Right lobe of liver (tissue), 6 donors: ENCODE measurements around the gene TBX21. TPM values are rescaled to one million over a fixed set of nuclear protein-coding genes. Genes with fewer than 3 reads are reported as not detected.

Experiments
- ATAC-seq, 4 donors: fragments of 200-7000 bp; cut with Tn5 transposase; one replicate each; pipeline ENCODE4 v1.9.1; 2020; ENCODE audit warnings: mild to moderate bottlenecking in 4 of 4, moderate library complexity in 4 of 4
- DNase-seq, 3 donors: peaks; one replicate each; pipeline ENCODE4 v3.0.0-alpha.2; 2020
- H3K27ac ChIP-seq, 3 donors: fragments of 200-600 bp; one replicate each; pipeline ENCODE4 v1.8.0; 2022
- H3K27me3 ChIP-seq, 2 donors: fragments of 200-600 bp; one replicate each; pipeline ENCODE4 v1.8.0; 2022
- H3K36me3 ChIP-seq, 4 donors: fragments of 200-600 bp; sonication (generic) in 1 of 4; one replicate each; pipeline versions ENCODE4 v1.5.1 to v1.8.0; 2017 to 2022; ENCODE audit warnings: control low read depth in 1 of 4
- H3K4me1 ChIP-seq, 4 donors: fragments of 200-600 bp; sonication (generic) in 1 of 4; one replicate each; pipeline versions ENCODE4 v1.5.1 to v1.8.0; 2017 to 2022; ENCODE audit warnings: control low read depth in 1 of 4
- H3K4me3 ChIP-seq, 3 donors: fragments of 200-600 bp; one replicate each; pipeline ENCODE4 v1.8.0; 2022
- H3K9me3 ChIP-seq, 4 donors: fragments of 200-600 bp; sonication (generic) in 1 of 4; one replicate each; pipeline versions ENCODE4 v1.5.1 to v1.8.0; 2017 to 2022; ENCODE audit warnings: control low read depth in 1 of 4
- POLR2A ChIP-seq: fragments of 450-650 bp; IDR thresholded peaks from one replicate; pipeline ENCODE4 v1.6.1; 2017; ENCODE audit warnings: antibody characterized with exemption, mild to moderate bottlenecking
- WGBS: methylation state at CpG from one replicate; pipeline ENCODE4 v1.1.6; 2018; ENCODE audit warnings: low coverage, low lambda C conversion rate; ENCODE audit not compliant: insufficient coverage; ENCODE audit errors: missing lambda C conversion rate; 5-methylcytosine and 5-hydroxymethylcytosine counted together
- intact Hi-C, 2 donors: fragments of 100-400 bp; cut with DNase I; formaldehyde crosslinking; loops; one replicate each; pipeline versions ENCODE4 v1.11.2 to v1.14.1; 2022
- long read RNA-seq: library from polyadenylated mRNA; unstranded; transcript quantifications from one replicate; pipeline ENCODE4 v2.0.0, GENCODE V29; 2019
- total RNA-seq, 6 experiments: library from RNA; depleted of rRNA in 2 of 6; stranded (reverse); fragments of >200 nt in 2 of 6; fragmentation: NEBNext Ultra II Directional in 3 of 6; extraction: Animal tissue kit (Norgen Biotek cat#: 25700) in 3 of 6; gene quantifications; one replicate each; pipeline versions ENCODE4 v1.1.0 to v1.2.4, GENCODE V29; 2016 to 2023
- TF ChIP-seq, protein P1 (sequence below), 4 donors: fragments of 200-600 bp in 3 of 4; fragments of 450-650 bp in 1 of 4; IDR thresholded peaks; one replicate each; pipeline versions ENCODE4 v1.5.1 to v1.8.0; 2016 to 2022; ENCODE audit warnings: antibody characterized with exemption in 4 of 4, mild to moderate bottlenecking in 2 of 4
- donor health status: DM: no; HTN: yes; CAD: no.
- donor health status: DM: no; HTN: no; CAD: no.
- donor health status: DM: no; HTN: no; CAD: no.
- donor health status: DM: no; HTN: yes; CAD: no.
- donor health status: DM: no; HTN: yes; CAD: no.

TBX21 gene, protein sequence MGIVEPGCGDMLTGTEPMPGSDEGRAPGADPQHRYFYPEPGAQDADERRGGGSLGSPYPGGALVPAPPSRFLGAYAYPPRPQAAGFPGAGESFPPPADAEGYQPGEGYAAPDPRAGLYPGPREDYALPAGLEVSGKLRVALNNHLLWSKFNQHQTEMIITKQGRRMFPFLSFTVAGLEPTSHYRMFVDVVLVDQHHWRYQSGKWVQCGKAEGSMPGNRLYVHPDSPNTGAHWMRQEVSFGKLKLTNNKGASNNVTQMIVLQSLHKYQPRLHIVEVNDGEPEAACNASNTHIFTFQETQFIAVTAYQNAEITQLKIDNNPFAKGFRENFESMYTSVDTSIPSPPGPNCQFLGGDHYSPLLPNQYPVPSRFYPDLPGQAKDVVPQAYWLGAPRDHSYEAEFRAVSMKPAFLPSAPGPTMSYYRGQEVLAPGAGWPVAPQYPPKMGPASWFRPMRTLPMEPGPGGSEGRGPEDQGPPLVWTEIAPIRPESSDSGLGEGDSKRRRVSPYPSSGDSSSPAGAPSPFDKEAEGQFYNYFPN
- under 1 TPM in 5 of 6 experiments, not detected in 1; 0.19 to 0.56 (median 0.24) TPM for total RNA-seq
- long read RNA-seq = 0 reads

DNA sequence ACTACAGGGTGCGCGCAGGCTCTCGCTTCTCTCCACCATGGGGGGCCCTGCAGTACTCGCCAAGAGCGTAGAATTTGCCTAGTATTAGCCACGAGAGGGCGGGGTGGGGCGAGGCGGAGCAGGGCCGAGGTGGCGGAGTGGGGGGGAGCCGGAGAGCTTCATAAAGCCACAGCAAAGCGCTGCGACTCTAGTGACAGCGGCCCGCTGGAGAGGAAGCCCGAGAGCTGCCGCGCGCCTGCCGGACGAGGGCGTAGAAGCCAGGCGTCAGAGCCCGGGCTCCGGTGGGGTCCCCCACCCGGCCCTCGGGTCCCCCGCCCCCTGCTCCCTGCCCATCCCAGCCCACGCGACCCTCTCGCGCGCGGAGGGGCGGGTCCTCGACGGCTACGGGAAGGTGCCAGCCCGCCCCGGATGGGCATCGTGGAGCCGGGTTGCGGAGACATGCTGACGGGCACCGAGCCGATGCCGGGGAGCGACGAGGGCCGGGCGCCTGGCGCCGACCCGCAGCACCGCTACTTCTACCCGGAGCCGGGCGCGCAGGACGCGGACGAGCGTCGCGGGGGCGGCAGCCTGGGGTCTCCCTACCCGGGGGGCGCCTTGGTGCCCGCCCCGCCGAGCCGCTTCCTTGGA lies at the start of gene TBX21:
Gene TBX21 (plus strand): TSS at position 190 of the 627 bp plus-strand sequence. CDS start 219 bp downstream, at position 409.
- DNase-seq (peak in 2 of 3 donors; percentile 66 to 73), ATAC-seq (peak; percentile 76 to 84 (median 80))
- no peaks in the 10 kb centered on the region for H3K9me3 ChIP-seq
- intact Hi-C loops = no loop called here
- H3K27me3 ChIP-seq = peaks cover 0 to 20% of the 10 kb centered on the region in 2 donors
- H3K4me1 ChIP-seq = peaks cover 0 to 8% (median 0%) of the 10 kb centered on the region in 4 donors
- peak within 1 kb of the TSS in 1 of 3 donors; percentile 29 for H3K27ac ChIP-seq
- TF ChIP-seq POLR2A = no peak
- TF ChIP-seq, protein P1, sequence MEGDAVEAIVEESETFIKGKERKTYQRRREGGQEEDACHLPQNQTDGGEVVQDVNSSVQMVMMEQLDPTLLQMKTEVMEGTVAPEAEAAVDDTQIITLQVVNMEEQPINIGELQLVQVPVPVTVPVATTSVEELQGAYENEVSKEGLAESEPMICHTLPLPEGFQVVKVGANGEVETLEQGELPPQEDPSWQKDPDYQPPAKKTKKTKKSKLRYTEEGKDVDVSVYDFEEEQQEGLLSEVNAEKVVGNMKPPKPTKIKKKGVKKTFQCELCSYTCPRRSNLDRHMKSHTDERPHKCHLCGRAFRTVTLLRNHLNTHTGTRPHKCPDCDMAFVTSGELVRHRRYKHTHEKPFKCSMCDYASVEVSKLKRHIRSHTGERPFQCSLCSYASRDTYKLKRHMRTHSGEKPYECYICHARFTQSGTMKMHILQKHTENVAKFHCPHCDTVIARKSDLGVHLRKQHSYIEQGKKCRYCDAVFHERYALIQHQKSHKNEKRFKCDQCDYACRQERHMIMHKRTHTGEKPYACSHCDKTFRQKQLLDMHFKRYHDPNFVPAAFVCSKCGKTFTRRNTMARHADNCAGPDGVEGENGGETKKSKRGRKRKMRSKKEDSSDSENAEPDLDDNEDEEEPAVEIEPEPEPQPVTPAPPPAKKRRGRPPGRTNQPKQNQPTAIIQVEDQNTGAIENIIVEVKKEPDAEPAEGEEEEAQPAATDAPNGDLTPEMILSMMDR (IDR thresholded peaks at IDR 0.05) = peak in 1 of 4 donors; percentile 20
- H3K36me3 ChIP-seq = no peaks in the 10 kb centered on the region
- H3K4me3 ChIP-seq = peak within 1 kb of the TSS; percentile 11 to 32 (median 20)
- 0% methylated on average over 4 of the region's 73 CpGs for WGBS

DNA sequence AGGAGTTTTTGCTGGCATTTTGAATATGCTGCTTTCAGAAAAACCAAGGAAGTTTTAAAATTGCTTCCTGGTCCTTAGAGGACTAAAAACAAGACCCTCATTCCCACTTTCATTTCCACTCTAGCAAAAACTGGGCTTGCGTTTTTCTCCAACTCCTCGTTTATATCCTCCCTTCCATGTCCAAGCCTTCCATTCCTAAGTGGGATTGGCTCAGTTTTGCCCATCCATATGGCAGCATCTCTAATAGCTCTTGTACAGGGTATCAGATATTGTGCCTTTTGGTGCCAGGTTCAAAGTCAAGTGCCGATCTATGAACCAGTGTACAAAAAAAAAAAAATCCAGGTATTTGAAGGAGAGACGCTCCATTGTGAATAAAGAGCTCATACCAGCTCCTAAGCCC lies 49.0 kb upstream of the TBX21 start:
- TF ChIP-seq, protein P1 (IDR thresholded peaks at IDR 0.05) = no peak
- no peak for TF ChIP-seq POLR2A
- ATAC-seq (no peak), DNase-seq (no peak)
- Histone ChIP-seq H3K27me3 (no peaks in the 10 kb centered on the region), H3K36me3 (peaks cover 0 to 50% (median 28%) of the 10 kb centered on the region in 4 donors), H3K4me1 (peaks cover 0 to 11% (median 0%) of the 10 kb centered on the region in 4 donors), H3K4me3 (no peak overlapping the region), H3K27ac (no peak overlapping the region), H3K9me3 (no peaks in the 10 kb centered on the region)
- intact Hi-C loops = no loop called here
- 84% methylated on average over 4 of the region's 4 CpGs for WGBS

DNA sequence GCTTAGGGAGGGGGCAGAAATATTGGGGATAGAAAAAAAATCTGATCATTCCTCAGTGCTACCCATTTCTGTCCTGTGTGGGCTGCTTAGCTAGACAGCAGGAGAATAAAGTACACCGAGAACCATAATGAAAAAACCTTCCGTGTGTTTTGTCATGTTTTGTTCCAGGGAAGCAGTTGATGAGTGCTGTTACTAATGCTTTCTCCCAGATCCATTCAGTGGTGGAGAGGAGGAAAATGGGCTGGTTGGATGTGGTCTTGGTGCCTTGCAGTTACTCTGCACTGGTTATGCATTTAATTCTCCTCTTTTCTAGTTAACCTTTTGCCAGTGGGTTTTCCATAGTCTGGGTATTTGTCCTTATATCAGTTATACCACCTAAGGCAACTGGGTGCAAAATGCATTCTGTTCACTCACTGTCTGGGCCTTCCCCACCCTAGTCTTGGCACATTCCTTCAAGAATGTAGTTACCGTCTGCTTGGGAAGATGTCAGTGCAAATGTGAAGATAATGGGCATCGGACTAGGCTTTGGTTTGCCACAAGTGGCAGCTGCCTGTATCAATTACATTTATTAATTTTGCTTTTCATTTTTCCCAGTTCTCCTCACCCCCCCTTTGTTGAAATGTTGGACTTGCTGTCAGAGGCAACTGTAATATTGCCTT lies 48.4 kb upstream of the TBX21 start:
- no peak for ATAC-seq
- peaks cover 0 to 11% (median 0%) of the 10 kb centered on the region in 4 donors for H3K4me1 ChIP-seq
- WGBS = 92% methylated on average over 4 of the region's 4 CpGs
- H3K27me3 ChIP-seq = no peaks in the 10 kb centered on the region
- intact Hi-C loops = no loop called here
- TF ChIP-seq POLR2A = no peak
- TF ChIP-seq, protein P1 (IDR thresholded peaks at IDR 0.05) = no peak
- no peaks in the 10 kb centered on the region for H3K9me3 ChIP-seq
- no peak for DNase-seq
- no peak overlapping the region for H3K4me3 ChIP-seq
- peaks cover 0 to 43% (median 24%) of the 10 kb centered on the region in 4 donors for H3K36me3 ChIP-seq
- no peak overlapping the region for H3K27ac ChIP-seq

DNA sequence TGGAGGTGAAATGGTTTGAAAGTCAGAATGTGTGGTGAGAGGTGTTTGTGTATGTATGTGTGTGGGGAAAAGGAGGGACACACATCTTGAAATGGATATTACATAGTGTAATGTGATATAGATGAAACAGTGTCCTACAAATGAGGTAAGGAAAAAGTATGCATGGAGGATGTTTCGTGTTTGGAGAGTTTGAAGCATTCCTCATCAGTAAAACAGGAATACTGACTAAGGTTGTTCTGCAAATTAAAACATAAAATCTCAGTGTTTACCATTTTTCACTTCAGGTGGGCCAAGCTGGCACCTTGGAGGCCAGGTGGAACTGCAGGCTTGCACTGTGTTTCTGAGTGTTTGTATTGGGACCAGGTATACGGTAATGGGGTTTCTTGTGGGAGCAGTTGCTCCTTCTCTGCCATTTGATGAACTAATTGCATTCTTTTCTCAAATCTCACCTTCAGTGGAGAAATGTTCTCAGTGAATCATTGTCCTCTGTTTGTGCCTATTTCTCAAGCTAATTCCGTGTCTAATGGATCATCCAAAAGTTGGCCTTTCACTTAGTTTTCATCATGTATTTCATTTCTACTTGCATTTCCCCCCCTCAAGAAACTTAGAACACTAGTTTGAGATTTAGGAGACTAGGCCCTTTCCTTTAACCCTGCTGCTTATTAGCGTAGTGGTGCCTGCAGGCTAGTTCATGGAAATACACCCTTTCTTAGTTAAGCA lies 47.3 kb upstream of the TBX21 start:
- Histone ChIP-seq H3K27me3 (no peaks in the 10 kb centered on the region), H3K4me1 (peaks cover 0 to 11% (median 0%) of the 10 kb centered on the region in 4 donors), H3K4me3 (no peak overlapping the region), H3K27ac (no peak overlapping the region), H3K36me3 (peaks cover 0 to 33% (median 18%) of the 10 kb centered on the region in 4 donors), H3K9me3 (no peaks in the 10 kb centered on the region)
- intact Hi-C loops = no loop called here
- DNase-seq (no peak), ATAC-seq (no peak)
- WGBS = 87% methylated on average over 4 of the region's 4 CpGs
- TF ChIP-seq, protein P1 (IDR thresholded peaks at IDR 0.05) = no peak
- TF ChIP-seq POLR2A = no peak
